Osteoblast (primary cell): ENCODE results near the gene PNPLA7. TPM values are rescaled to one million over a fixed set of nuclear protein-coding genes. Genes with fewer than 3 reads are reported as not detected.
A peak's percentile ranks its signal among the peaks of the same experiment; 100 is the strongest.

ENCODE experiments used
- DNase-seq: peaks from one replicate; pipeline ENCODE4 v3.0.0; 2011; ENCODE audit warnings: low spot score, mixed read lengths; ENCODE audit not compliant: insufficient read length; ENCODE audit errors: missing footprints
- H2AFZ ChIP-seq: 2 replicates; pipeline ENCODE4 v1.6.0; 2011; ENCODE audit warnings: mild to moderate bottlenecking, low read length
- H3K27ac ChIP-seq: 2 replicates; pipeline ENCODE4 v1.5.1; 2011; ENCODE audit warnings: mild to moderate bottlenecking, low read depth, low read length, moderate library complexity
- H3K27me3 ChIP-seq: 2 replicates; pipeline ENCODE4 v1.6.0; 2012; ENCODE audit warnings: mild to moderate bottlenecking, control low read depth, inconsistent platforms, low read length, moderate library complexity; ENCODE audit not compliant: insufficient read depth
- H3K36me3 ChIP-seq: 2 replicates; pipeline ENCODE4 v1.5.1; 2011; ENCODE audit warnings: mild to moderate bottlenecking, low read length, control low read depth, moderate library complexity; ENCODE audit not compliant: insufficient read depth
- H3K4me1 ChIP-seq: 2 replicates; pipeline ENCODE4 v1.5.1; 2011; ENCODE audit warnings: mild to moderate bottlenecking, low read length, control low read depth, moderate library complexity; ENCODE audit not compliant: insufficient read depth
- H3K4me2 ChIP-seq: 2 replicates; pipeline ENCODE4 v1.6.0; 2011; ENCODE audit warnings: mild to moderate bottlenecking, low read length; ENCODE audit not compliant: insufficient read depth
- H3K4me3 ChIP-seq: fragments of 200-600 bp; sonication (generic); 3 replicates; pipeline ENCODE4 v1.5.1; 2012; ENCODE audit warnings: mild to moderate bottlenecking, low read length, inconsistent platforms; ENCODE audit not compliant: insufficient read depth
- H3K79me2 ChIP-seq: 2 replicates; pipeline ENCODE4 v1.6.0; 2012; ENCODE audit warnings: mild to moderate bottlenecking, low read length, control low read depth, inconsistent platforms; ENCODE audit not compliant: insufficient read depth
- H3K9me3 ChIP-seq: 2 replicates; pipeline ENCODE4 v1.5.1; 2011; ENCODE audit warnings: low read depth, low read length, control low read depth
- H4K20me1 ChIP-seq: 2 replicates; pipeline ENCODE4 v1.6.0; 2012; ENCODE audit warnings: mild to moderate bottlenecking, low read length, control low read depth; ENCODE audit not compliant: insufficient read depth
- total RNA-seq: library from RNA; depleted of rRNA; stranded (reverse); fragments of >200 nt; gene quantifications from 2 replicates; pipeline ENCODE4 v1.2.3, GENCODE V29; 2012
- TF ChIP-seq, protein P1 (sequence below): IDR thresholded peaks from 2 replicates; pipeline ENCODE4 v1.5.1; 2011; ENCODE audit warnings: mild to moderate bottlenecking, low read depth, low read length, moderate library complexity; ENCODE audit errors: extremely low read depth

Gene PNPLA7
- total RNA-seq, 1 donor = 1.8 TPM

DNA sequence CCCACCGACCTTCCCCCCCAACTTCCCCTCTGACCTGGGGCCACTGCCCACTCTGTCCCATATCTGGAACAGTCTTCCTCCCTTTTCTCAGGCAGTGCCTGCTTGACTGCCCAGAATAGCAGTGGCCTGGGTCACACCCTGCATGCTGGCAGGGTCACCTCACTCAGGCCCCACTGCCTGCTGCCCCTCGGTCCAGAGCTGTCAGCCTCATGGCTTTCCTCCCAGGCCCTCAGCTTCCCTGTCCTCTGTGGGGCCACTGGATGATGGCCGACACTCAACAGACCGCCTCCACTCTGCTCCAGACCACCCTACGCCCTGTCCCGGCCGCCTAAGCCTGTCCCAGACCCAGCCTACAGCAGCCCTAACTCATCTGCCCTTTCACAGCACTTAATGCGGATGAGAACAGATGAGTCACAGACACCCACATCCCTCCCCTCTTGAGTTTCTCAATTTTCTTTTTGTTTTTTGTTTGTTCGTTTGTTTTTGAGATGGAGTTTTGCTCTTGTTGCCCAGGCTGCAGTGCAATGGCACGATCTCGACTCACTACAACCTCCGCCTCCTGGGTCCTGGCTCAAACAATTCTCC is 5.9 kb downstream of the PNPLA7 start:
- H3K4me1 ChIP-seq = peaks cover 9% of the 10 kb centered on the region
- DNase-seq = peak; percentile 94
- peak overlapping the region; percentile 37 for H3K27ac ChIP-seq
- H2AFZ ChIP-seq = no peak overlapping the region
- H4K20me1 ChIP-seq = no peaks in the 10 kb centered on the region
- no peak overlapping the region for H3K4me2 ChIP-seq
- TF ChIP-seq, protein P1, sequence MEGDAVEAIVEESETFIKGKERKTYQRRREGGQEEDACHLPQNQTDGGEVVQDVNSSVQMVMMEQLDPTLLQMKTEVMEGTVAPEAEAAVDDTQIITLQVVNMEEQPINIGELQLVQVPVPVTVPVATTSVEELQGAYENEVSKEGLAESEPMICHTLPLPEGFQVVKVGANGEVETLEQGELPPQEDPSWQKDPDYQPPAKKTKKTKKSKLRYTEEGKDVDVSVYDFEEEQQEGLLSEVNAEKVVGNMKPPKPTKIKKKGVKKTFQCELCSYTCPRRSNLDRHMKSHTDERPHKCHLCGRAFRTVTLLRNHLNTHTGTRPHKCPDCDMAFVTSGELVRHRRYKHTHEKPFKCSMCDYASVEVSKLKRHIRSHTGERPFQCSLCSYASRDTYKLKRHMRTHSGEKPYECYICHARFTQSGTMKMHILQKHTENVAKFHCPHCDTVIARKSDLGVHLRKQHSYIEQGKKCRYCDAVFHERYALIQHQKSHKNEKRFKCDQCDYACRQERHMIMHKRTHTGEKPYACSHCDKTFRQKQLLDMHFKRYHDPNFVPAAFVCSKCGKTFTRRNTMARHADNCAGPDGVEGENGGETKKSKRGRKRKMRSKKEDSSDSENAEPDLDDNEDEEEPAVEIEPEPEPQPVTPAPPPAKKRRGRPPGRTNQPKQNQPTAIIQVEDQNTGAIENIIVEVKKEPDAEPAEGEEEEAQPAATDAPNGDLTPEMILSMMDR = no peak
- no peaks in the 10 kb centered on the region for H3K27me3 ChIP-seq
- H3K36me3 ChIP-seq = no peaks in the 10 kb centered on the region
- H3K4me3 ChIP-seq = no peak overlapping the region
- H3K79me2 ChIP-seq = no peaks in the 10 kb centered on the region
- H3K9me3 ChIP-seq = no peaks in the 10 kb centered on the region

DNA sequence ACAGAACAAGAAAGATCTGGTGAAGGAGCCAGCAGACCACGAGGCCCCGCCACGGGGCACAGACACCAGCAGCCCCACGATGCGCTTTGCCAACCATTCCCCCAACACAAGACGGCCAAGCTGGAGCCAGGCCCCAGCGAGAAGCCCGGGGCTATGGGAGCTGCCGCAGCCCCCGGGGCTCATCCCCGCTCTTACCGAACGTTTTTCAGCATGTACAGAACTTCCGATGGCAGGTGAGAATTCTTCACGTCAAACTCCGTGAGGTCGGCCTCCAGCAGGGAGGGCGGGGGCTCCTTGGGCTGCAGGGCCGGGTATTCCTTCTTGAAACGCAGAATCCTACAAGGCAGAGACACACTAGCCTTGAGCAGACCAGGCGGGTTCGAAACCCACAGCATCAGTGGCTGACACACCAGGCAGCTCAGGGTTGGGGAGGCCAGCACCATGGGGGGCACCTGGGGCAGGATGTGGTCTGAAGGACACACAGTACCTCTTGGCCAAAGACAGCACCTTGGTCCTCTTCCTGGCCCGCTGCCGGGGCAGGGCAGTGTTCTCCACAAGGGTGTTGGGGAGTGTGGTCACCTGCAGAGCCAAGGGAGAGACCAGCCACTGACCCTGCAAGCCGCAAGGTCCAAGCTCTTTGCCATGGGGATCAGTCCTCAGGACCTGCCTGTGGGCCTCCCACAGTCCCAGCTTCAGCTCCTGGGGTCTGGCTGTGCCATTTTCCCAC is 6.8 kb downstream of the PNPLA7 start:
- Histone ChIP-seq H2AFZ (no peak overlapping the region), H3K27ac (no peak overlapping the region), H3K4me1 (peaks cover 9% of the 10 kb centered on the region), H3K4me3 (no peak overlapping the region), H3K27me3 (no peaks in the 10 kb centered on the region), H3K36me3 (no peaks in the 10 kb centered on the region), H3K79me2 (no peaks in the 10 kb centered on the region), H3K4me2 (no peak overlapping the region), H4K20me1 (no peaks in the 10 kb centered on the region), H3K9me3 (no peaks in the 10 kb centered on the region)
- peak; percentile 60 for DNase-seq
- TF ChIP-seq, protein P1 = no peak

DNA sequence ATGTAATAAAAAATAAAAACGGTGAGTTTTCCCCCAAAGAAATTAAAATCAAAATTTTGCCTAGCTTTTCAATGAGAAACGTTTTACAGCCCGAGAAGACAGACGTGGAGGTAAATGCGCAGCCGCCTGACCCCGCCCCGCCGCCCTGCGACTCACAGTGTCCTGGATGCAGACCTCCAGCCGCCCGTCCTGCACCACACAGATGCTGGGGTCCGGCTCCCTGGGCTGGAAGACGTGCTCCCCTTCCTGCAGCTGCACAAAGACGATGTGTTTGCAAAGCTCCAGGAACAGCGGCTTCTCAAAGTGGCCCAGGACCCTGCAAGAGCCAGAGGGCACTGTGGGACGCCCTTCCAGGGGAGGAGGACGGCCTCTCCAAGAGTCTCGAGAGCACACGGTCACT is 7.7 kb downstream of the PNPLA7 start:
- TF ChIP-seq, protein P1 = no peak
- H3K36me3 ChIP-seq = no peaks in the 10 kb centered on the region
- no peak overlapping the region for H3K4me2 ChIP-seq
- no peaks in the 10 kb centered on the region for H3K27me3 ChIP-seq
- H3K4me1 ChIP-seq = peaks cover 9% of the 10 kb centered on the region
- peak; percentile 36 for DNase-seq
- H3K79me2 ChIP-seq = no peaks in the 10 kb centered on the region
- H2AFZ ChIP-seq = no peak overlapping the region
- H4K20me1 ChIP-seq = no peaks in the 10 kb centered on the region
- no peak overlapping the region for H3K4me3 ChIP-seq
- no peak overlapping the region for H3K27ac ChIP-seq
- H3K9me3 ChIP-seq = no peaks in the 10 kb centered on the region

DNA sequence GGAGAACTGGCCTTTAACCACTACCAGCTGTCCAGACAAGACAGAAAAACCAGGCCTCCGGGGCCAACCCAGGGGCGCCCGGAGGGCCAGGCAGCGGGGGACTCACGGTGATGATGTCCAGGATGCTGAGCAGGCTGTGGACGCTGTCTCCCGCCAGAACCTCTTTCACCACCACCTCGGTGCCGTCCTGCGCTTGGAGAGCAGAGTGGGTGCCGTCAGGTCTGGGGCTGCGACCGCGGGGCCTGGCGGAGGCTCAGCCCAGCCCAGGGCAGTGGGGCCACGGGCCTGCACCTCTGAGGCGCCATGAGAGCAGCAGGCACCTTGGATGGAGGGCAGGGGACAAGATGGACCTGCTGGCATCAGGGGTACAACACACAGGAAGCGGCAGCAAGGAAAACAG is 9.7 kb downstream of the PNPLA7 start:
- H3K79me2 ChIP-seq = no peaks in the 10 kb centered on the region
- no peaks in the 10 kb centered on the region for H3K36me3 ChIP-seq
- H4K20me1 ChIP-seq = no peaks in the 10 kb centered on the region
- no peak overlapping the region for H2AFZ ChIP-seq
- H3K9me3 ChIP-seq = no peaks in the 10 kb centered on the region
- H3K4me3 ChIP-seq = no peak overlapping the region
- H3K27ac ChIP-seq = no peak overlapping the region
- H3K27me3 ChIP-seq = no peaks in the 10 kb centered on the region
- no peak overlapping the region for H3K4me2 ChIP-seq
- peak; percentile 55 for DNase-seq
- H3K4me1 ChIP-seq = peaks cover 9% of the 10 kb centered on the region
- TF ChIP-seq, protein P1 = no peak
